AG10803 (cell line): ENCODE data around the gene TTC6.

ENCODE experiments used
- DNase-seq: peaks from one replicate; pipeline ENCODE4 v3.0.0; 2010; ENCODE audit warnings: low read depth
- H3K4me3 ChIP-seq: 2 replicates; pipeline ENCODE4 v1.5.1; 2011; ENCODE audit warnings: mild to moderate bottlenecking, low read length, control low read depth
- CTCF ChIP-seq: conservative IDR thresholded peaks from 2 replicates; pipeline ENCODE4 v1.5.1; 2011; ENCODE audit warnings: mild to moderate bottlenecking, low read length, control low read depth, inconsistent platforms

TTC6 gene

DNA sequence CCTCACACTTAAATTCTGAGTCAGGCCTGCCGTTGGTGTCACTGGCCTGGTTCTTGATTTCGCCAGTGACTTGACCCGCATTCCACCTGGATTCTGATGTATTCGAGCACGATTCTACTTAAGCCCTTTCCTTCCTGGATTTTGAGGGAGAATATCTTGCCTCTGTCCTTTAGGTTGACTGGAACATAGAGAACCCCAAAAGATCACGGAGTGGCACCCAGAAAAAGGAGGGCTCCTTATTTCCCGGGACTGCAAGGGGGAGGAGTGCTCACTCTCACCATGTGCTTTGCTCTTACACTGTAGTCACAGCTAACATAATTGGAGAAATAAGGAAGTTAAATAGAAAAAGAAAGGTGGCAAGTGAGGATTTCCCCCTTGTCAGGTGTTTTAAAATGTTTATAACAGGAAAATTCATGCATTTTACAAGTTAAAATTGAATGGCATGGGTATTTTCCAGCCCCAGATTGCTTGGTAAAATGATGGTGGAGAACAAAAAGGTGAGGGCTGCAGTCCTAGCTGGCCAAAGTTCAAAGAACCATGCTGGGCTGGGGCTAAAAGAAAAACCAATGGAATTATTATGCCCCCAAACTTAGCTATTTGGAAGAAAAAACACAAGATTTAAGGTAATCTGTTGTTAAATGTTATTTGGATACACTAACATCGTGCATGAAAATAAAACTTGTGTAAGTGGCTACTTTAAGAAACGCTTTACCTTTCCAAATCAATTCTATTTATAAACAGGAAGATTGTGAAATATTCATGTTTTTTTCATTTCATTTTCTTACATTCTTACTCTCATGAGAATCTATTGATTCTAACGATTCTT, 9.2 kb upstream of the TTC6 start:
- no peak overlapping the region for H3K4me3 ChIP-seq
- TF ChIP-seq CTCF: no peak
- DNase-seq: no peak

DNA sequence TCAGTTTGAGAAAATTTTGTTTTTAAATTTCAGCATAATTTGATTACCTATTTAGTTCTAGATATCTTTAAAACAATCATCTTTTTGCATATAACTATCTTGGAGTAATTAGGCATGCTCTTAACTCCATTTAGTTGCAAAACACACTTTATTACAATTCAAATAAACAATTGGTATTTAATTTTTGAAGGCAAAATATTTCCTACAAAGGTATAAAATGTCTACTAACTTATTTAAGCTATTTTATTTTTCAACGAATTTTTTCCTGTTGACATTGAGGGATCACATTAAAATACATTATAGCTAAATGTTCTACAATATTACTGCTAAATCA, 8.7 kb upstream of the TTC6 start:
- DNase-seq: no peak
- no peak overlapping the region for H3K4me3 ChIP-seq
- TF ChIP-seq CTCF: no peak

DNA sequence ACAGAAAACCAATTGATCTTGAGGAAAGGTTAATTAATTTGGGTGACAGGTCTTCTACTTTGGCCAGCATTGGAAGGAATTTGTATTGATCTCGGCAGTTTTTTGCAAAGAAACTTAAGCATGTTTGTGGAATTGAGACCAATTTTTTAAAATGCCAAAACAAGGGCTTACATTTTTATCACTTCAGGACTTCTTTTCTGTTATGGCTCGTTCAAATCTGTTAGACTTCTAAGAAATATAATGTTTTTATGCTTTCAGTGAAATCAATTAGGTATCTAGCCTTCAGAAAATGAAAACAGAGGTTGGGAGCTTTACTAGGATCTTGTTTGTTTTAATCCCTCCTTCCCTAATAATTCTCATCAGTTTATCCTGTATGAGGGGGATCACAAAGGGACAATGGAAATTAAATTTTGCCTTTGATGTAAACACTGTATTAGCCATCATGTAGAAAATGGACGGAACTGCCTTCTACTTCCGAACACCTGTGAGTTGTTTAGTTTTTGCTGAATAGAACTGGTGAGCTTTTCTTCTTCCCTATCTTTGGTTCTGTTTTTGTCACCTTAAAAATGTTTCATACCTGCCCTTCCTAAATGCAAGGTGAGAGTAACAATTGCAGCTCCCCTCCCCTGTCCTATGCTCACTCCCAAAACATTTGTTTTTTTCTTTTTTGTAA, 8.2 kb upstream of the TTC6 start:
- TF ChIP-seq CTCF: no peak
- no peak overlapping the region for H3K4me3 ChIP-seq
- DNase-seq: no peak

GRCh38 chr14:37587881-37588666, 7.4 kb upstream of the TTC6 start:
- H3K4me3 ChIP-seq: no peak overlapping the region
- DNase-seq: no peak
- no peak for TF ChIP-seq CTCF

DNA sequence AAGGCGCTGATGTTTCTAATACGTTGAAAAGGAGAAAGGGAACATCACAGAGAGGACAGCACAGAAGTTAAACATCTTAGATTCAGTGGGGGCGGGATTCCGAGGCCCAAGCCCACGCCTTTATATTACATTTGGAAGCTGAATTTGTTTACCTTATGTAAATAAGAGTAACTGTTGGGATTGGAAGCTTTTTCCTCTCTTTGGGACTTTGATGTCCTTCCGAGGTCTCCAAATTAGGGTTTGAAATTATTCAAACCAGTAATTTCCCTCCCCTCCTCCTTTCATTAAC, 6.8 kb upstream of the TTC6 start:
- DNase-seq: no peak
- H3K4me3 ChIP-seq: no peak overlapping the region
- no peak for TF ChIP-seq CTCF

- no peak overlapping the region for H3K4me3 ChIP-seq
- no peak for TF ChIP-seq CTCF
- no peak for DNase-seq
Observed at GRCh38 chr14:37588956-37589714, 6.3 kb upstream of the TTC6 start.
